NCI-H187 (cell line): ENCODE results near the gene ZNF248.

Source experiments
- DNase-seq, 2 experiments: peaks; one replicate each; lab custom pipeline; 2025; lab: John Stamatoyannopoulos, UW

Gene ZNF248

GRCh38 chr10:37821237-37821636 lies 36.2 kb downstream of the ZNF248 start:
- DNase-seq, result no peak

- no peak for DNase-seq
These were observed 37.6 kb downstream of the ZNF248 start for GRCh38 chr10:37819797-37820196.

GRCh38 chr10:37816290-37816689 lies 41.1 kb downstream of the ZNF248 start:
- DNase-seq, result no peak

- DNase-seq, result no peak
These were observed 43.6 kb downstream of the ZNF248 start for GRCh38 chr10:37813763-37814162.

DNA sequence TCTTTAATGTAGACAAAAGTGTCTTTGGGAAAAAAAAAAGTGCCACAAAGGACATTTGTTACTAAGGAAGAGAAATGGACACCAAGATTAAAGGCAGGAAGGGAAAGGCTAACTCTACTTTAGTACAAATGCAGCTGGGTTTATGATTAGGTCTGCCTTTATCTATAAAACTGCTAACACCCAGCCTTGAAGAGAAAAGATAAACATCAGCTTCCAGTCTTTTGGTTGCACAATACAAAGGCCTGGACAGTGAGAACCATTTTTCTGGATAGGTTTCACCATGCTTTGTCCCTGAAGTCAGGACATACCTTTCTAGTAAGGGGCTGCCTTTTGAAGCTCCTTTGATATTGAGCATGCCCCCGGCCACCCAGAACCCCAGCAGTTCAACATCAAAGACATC lies 45.1 kb downstream of the ZNF248 start:
- no peak for DNase-seq

GRCh38 chr10:37803269-37803668 lies 54.1 kb downstream of the ZNF248 start:
- DNase-seq, result no peak

DNA sequence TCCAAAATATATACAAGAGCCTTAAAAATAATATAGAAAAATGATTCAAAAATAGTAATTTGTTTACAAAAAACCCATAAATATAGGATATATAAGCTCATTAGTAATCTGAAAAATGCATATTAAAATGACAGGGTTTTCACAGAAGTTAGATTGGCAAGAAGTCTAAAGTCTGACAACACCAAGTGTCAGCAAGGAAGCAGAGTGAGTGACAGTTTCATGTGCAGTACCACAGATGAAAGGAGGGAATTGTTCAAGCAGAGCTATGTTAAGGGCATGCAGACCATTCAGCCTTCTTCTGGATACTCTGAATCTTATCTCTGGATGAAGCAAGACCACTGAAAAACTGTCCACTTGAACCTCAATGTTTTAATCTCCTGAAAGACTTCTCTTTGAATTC lies 55.9 kb downstream of the ZNF248 start:
- DNase-seq, result no peak

DNA sequence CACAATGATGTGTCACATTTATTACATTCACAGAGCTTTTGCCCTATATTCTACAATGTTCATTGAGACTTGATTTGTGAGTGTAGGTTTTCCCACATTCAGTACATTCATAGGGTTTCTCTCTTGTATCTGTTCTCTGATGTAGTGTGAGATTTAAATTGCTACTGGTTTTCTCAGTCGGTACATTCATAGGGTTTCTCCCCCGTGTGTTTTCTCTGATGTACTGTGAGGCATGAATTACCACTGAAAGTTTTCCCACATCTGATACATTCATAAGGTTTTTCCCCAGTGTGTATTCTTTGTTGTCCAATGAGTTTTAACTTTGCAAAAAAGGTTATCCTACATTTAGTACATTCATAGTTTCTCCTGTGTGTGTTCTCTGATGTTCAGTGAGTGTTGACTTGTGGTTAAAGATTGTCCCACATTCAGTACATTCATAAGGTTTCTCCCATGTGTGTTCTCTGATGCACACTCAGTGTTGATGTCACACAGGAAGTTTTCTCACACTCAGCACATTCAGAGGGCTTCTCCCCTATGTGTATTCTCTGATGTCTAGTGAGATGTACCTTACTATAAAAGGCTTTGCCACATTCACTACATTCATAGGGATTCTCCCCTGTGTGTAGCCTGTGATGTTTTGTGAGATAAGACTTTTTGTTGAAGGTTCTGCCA lies 63.0 kb downstream of the ZNF248 start:
- DNase-seq, result no peak

- no peak for DNase-seq
These were observed 67.8 kb downstream of the ZNF248 start for GRCh38 chr10:37789590-37789989.

GRCh38 chr10:37784678-37785077 lies 72.7 kb downstream of the ZNF248 start:
- no peak for DNase-seq

GRCh38 chr10:37780536-37780935 lies 76.9 kb downstream of the ZNF248 start:
- no peak for DNase-seq

DNA sequence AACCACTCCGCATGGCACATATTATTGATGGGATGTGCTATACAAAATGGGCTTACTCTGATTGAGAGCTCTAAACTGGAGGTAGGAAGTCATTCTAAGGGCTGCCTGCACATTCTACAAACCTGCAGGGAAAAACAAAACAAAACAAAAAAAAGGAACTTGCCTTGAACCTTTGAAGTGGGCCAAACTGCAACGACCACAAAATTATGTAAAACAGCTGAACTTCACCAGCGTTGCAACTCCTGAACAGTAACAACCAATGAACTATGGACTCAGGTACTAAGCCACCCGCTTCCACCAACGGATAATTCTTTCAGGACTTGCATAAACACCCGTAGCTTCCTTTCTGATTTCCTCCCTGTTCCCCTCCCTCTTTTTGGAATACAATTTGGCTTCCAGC lies 80.4 kb downstream of the ZNF248 start:
- no peak for DNase-seq

DNA sequence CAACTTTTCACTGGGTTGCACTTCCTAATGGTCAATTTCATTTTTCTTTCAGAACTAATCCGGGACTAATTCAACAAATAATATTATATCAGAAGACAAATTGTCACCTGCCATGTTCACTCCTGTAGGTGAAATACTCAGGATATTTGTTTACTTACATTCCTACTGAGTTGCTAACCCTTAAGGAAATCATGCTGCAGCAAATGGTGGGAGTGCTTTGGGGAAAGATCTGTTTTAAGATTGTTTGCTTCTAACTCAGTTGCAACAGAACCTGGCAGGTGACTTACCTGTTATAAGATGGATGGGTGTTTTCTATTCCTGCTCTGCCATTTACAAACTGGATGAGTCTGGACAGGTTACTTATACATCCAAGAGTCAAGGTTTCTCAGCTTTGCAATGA lies 81.8 kb downstream of the ZNF248 start:
- DNase-seq, result no peak

DNA sequence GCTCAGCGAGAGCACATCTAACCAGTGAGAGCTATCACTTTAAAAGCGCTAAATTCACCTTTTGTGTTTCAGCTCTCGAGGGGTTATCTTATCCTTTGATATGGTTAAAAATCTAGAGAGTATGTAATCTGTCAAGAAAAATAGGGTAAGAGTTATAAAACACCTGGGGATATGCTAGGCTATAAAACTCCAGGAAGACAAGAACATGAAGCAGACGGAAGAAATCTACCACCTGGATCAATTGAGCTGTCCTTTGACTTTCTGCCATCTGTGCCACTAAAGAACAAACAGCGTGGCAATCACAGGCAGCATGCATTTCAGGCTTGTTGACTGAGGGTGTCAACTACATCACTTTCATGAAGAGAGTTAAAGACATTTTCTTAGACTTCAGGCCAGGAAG lies 83.1 kb downstream of the ZNF248 start:
- no peak for DNase-seq

DNA sequence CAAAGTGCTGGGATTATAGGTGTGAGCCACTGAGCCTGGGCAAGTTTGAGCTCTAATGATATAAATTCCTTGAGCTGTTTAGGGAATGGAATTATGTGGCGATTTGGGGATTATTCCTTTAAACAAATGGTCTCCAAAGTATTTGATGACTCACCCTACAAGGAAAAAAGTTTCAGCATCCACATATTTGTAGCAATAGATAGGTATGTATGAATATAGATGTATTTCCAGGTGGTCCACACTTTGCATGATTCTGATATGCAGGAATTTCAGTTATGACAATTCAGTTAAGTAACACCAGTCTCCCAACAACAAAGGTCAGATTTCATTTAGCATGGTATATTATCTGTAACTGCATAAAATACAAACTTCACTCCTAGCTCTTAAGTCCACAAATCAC lies 92.2 kb downstream of the ZNF248 start:
- no peak for DNase-seq

DNA sequence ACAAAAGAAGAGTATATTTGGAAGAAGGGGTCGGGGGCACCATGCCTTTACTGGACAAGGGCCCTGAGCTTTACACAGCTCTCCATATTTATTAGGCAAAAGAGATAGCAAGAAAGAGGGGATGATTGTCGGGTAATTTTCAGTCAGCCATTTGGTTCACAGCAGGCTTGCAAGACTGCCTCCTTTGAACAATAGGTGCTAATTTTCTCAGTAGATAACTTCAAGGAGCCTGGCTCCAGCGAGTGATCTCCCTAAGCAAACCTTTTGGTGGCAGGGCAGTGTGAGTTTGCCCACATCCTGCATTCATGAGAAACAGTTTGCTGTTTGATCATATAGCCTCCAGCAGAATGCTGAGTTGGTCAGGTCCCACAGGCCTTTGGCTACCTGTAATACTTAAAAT lies 94.3 kb downstream of the ZNF248 start:
- DNase-seq, result no peak

GRCh38 chr10:37762287-37762686 lies 95.1 kb downstream of the ZNF248 start:
- no peak for DNase-seq

GRCh38 chr10:37760817-37761216 lies 96.6 kb downstream of the ZNF248 start:
- no peak for DNase-seq

- no peak for DNase-seq
These were observed 99.3 kb downstream of the ZNF248 start for GRCh38 chr10:37758074-37758473.

GRCh38 chr10:37754538-37755323 lies 102.7 kb downstream of the ZNF248 start:
- DNase-seq, result no peak

GRCh38 chr10:37752334-37752875 lies 105.0 kb downstream of the ZNF248 start:
- DNase-seq, result no peak

DNA sequence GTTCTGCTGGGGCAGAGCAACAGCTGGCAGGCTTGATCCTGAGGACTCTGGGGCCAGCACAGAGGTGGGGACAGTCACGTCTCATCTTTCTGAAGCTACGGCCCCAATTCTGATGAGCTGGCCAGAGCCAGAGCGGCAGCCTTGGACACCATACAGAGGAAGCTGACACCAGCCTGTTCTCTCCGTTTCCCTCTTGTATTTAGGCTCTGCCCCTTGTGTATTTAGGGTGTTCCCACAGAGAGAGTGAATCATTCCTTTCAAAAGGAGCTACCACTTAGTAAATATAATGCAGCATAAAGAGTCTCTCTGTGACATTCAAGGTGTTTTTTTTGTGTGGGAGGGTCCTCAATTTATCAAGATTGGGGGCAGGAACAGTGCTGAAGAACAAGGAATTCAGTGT lies 109.2 kb downstream of the ZNF248 start:
- DNase-seq, result no peak

DNA sequence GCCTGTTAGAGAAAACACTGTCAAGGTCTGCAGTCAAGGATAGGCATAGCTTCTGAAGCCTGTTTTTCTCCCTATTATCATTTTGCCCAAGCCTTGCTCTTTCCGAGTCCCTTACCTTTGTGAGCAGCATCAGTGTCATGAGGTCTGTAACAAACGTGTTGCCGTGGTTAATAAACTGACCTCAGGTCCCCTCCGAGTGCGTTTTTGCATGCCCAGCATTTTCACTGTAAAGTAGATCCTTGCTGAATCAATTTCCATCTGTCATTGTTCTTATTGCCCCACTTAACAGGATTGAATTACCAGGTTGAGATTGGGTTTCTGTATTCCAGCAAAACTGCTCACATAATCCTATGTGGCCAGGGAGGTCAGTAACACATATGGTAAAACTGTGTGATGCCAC lies 110.3 kb downstream of the ZNF248 start:
- DNase-seq, result no peak

- no peak for DNase-seq
These were observed 115.6 kb downstream of the ZNF248 start for GRCh38 chr10:37741831-37742230.
